Neuronal stem cell (in vitro differentiated cells): ENCODE data around the gene TEPSIN.

Source experiments
- DNase-seq: peaks from one replicate; pipeline ENCODE4 v3.0.0-alpha.2; 2013; ENCODE audit warnings: low spot score
- H2AFZ ChIP-seq: one replicate; pipeline ENCODE4 v1.6.1; 2013; ENCODE audit warnings: mild to moderate bottlenecking, low read length, inconsistent platforms
- H2AK5ac ChIP-seq: 2 replicates; pipeline ENCODE4 v1.6.1; 2013; ENCODE audit warnings: low read depth, mild to moderate bottlenecking, inconsistent platforms, low read length, moderate library complexity, mixed read lengths
- H2BK120ac ChIP-seq: 2 replicates; pipeline ENCODE4 v1.6.1; 2013; ENCODE audit warnings: low read depth, mild to moderate bottlenecking, inconsistent platforms, low read length, moderate library complexity, mixed read lengths
- H2BK12ac ChIP-seq: one replicate; pipeline ENCODE4 v1.6.1; 2013; ENCODE audit warnings: low read length, inconsistent platforms
- H2BK15ac ChIP-seq: 2 replicates; pipeline ENCODE4 v1.6.1; 2013; ENCODE audit warnings: mild to moderate bottlenecking, low read length, inconsistent platforms, mixed read lengths
- H2BK5ac ChIP-seq: one replicate; pipeline ENCODE4 v1.6.1; 2013; ENCODE audit warnings: inconsistent platforms, mild to moderate bottlenecking, low read length, moderate library complexity
- H3K14ac ChIP-seq: one replicate; pipeline ENCODE4 v1.6.1; 2013; ENCODE audit warnings: low read length, inconsistent platforms
- H3K18ac ChIP-seq: 2 replicates; pipeline ENCODE4 v1.6.1; 2013; ENCODE audit warnings: low read length, inconsistent platforms
- H3K23ac ChIP-seq: 2 replicates; pipeline ENCODE4 v1.6.1; 2013; ENCODE audit warnings: low read depth, mild to moderate bottlenecking, mixed read lengths, low read length, inconsistent platforms; ENCODE audit not compliant: poor library complexity
- H3K27ac ChIP-seq: replicated peaks from 3 replicates; pipeline ENCODE4 v1.5.1; 2013; ENCODE audit warnings: low read length, inconsistent platforms
- H3K27me3 ChIP-seq, 3 experiments: 2 replicates each; pipeline ENCODE4 v1.6.1; 2013; ENCODE audit warnings: low read length in 3 of 3, mild to moderate bottlenecking in 2 of 3, inconsistent platforms in 1 of 3, low read depth in 1 of 3, mixed read lengths in 1 of 3, moderate library complexity in 1 of 3; ENCODE audit not compliant: control insufficient read depth in 3 of 3, insufficient read depth in 3 of 3
- H3K36me3 ChIP-seq, 2 donors: replicated peaks in 1 of 2; 2 replicates each; pipeline ENCODE4 v1.6.1; 2013; ENCODE audit warnings: low read length in 2 of 2; ENCODE audit not compliant: control insufficient read depth in 2 of 2, insufficient read depth in 2 of 2
- H3K4ac ChIP-seq: 2 replicates; pipeline ENCODE4 v1.6.1; 2013; ENCODE audit warnings: inconsistent platforms, mild to moderate bottlenecking, low read length, moderate library complexity
- H3K4me1 ChIP-seq, 2 donors: 1 replicate in 1 of 2; 2 replicates in 1 of 2; pipeline ENCODE4 v1.6.1; 2013; ENCODE audit warnings: low read length in 2 of 2, low read depth in 1 of 2; ENCODE audit not compliant: control insufficient read depth in 2 of 2, insufficient read depth in 1 of 2
- H3K4me2 ChIP-seq: one replicate; pipeline ENCODE4 v1.6.1; 2013; ENCODE audit warnings: mild to moderate bottlenecking, low read length, inconsistent platforms; ENCODE audit not compliant: insufficient read depth, poor library complexity, severe bottlenecking
- H3K4me3 ChIP-seq, 2 donors: 2 replicates each; pipeline ENCODE4 v1.5.1; 2013; ENCODE audit warnings: low read length in 2 of 2, mild to moderate bottlenecking in 2 of 2, inconsistent platforms in 1 of 2, moderate library complexity in 1 of 2
- H3K79me1 ChIP-seq: one replicate; pipeline ENCODE4 v1.6.1; 2013; ENCODE audit warnings: low read depth, mild to moderate bottlenecking, inconsistent platforms, low read length, moderate library complexity
- H3K9ac ChIP-seq: one replicate; pipeline ENCODE4 v1.6.1; 2013; ENCODE audit warnings: mild to moderate bottlenecking, low read depth, low read length, inconsistent platforms; ENCODE audit not compliant: poor library complexity
- H3K9me3 ChIP-seq, 2 donors: replicated peaks in 1 of 2; 2 replicates each; pipeline versions ENCODE3 to v1.6.1; 2013; ENCODE audit warnings: low read length in 2 of 2, mild to moderate bottlenecking in 2 of 2, inconsistent platforms in 1 of 2, low read depth in 1 of 2, mixed read lengths in 1 of 2, moderate library complexity in 1 of 2; ENCODE audit not compliant: control insufficient read depth in 2 of 2, insufficient read depth in 1 of 2
- H4K8ac ChIP-seq: one replicate; pipeline ENCODE4 v1.6.1; 2013; ENCODE audit warnings: low read depth, mild to moderate bottlenecking, inconsistent platforms, low read length, moderate library complexity
- H4K91ac ChIP-seq: one replicate; pipeline ENCODE4 v1.6.1; 2013; ENCODE audit warnings: low read length, low read depth, mild to moderate bottlenecking, inconsistent platforms; ENCODE audit not compliant: poor library complexity
- WGBS, 2 donors: extraction: QIAGEN DNeasy Blood & Tissue Kit; methylation state at CpG; one replicate each; pipeline ENCODE4 v1.1.7; 2013; ENCODE audit warnings: missing lambda C conversion rate in 2 of 2, mixed read lengths in 1 of 2; ENCODE audit not compliant: insufficient read length in 2 of 2, insufficient replicate concordance in 1 of 2; ENCODE audit errors: extremely low coverage in 2 of 2; 5-methylcytosine and 5-hydroxymethylcytosine counted together

The TEPSIN gene

GRCh38 chr17:81254955-81255717 is 16.3 kb upstream of the TEPSIN start:
- H3K4me2 ChIP-seq, result no peak overlapping the region
- no peak overlapping the region for H4K91ac ChIP-seq
- H3K79me1 ChIP-seq, result peaks cover 9% of the 10 kb centered on the region
- peaks cover 2 to 21% of the 10 kb centered on the region in 2 donors for H3K4me1 ChIP-seq
- H4K8ac ChIP-seq, result no peak overlapping the region
- H3K18ac ChIP-seq, result peak overlapping the region; percentile 78
- H2AFZ ChIP-seq, result no peak overlapping the region
- H3K27me3 ChIP-seq, result no peaks in the 10 kb centered on the region
- WGBS, 2 donors, result no CpG with 5 or more reads among the region's 35 CpGs
- no peak overlapping the region for H2BK15ac ChIP-seq
- peak overlapping the region; percentile 6 for H2AK5ac ChIP-seq
- no peak overlapping the region for H2BK120ac ChIP-seq
- no peak overlapping the region for H3K23ac ChIP-seq
- no peak overlapping the region for H3K4me3 ChIP-seq
- H2BK5ac ChIP-seq, result no peak overlapping the region
- no peaks in the 10 kb centered on the region for H3K9me3 ChIP-seq
- peak overlapping the region; percentile 88 for H3K9ac ChIP-seq
- no peak for DNase-seq
- H3K36me3 ChIP-seq, result peaks cover 7 to 26% of the 10 kb centered on the region in 2 donors
- no peak overlapping the region for H3K4ac ChIP-seq
- H3K14ac ChIP-seq, result peak overlapping the region; percentile 39
- H3K27ac ChIP-seq, result no peak overlapping the region
- H2BK12ac ChIP-seq, result no peak overlapping the region

GRCh38 chr17:81253358-81254131 is 14.7 kb upstream of the TEPSIN start:
- Histone ChIP-seq H3K27ac (no peak overlapping the region), H3K4me3 (peak overlapping the region in 1 of 2 donors; percentile 49), H3K4me2 (no peak overlapping the region), H3K36me3 (peaks cover 4 to 19% of the 10 kb centered on the region in 2 donors), H3K4me1 (peaks cover 2 to 21% of the 10 kb centered on the region in 2 donors), H2BK12ac (no peak overlapping the region), H3K79me1 (peaks cover 12% of the 10 kb centered on the region), H4K91ac (no peak overlapping the region), H3K4ac (no peak overlapping the region), H2BK15ac (no peak overlapping the region), H2BK120ac (no peak overlapping the region), H4K8ac (peak overlapping the region; percentile 7), H3K27me3 (no peaks in the 10 kb centered on the region), H3K9me3 (no peaks in the 10 kb centered on the region), H2AFZ (no peak overlapping the region), H3K14ac (no peak overlapping the region), H3K9ac (peak overlapping the region; percentile 2), H3K23ac (peak overlapping the region; percentile 92), H2AK5ac (no peak overlapping the region), H3K18ac (no peak overlapping the region), H2BK5ac (no peak overlapping the region)
- WGBS, 2 donors, result 100% methylated on average over 4 to 10 of the region's 19 CpGs
- DNase-seq, result no peak

GRCh38 chr17:81252987-81253329 is 14.1 kb upstream of the TEPSIN start:
- no peak overlapping the region for H4K91ac ChIP-seq
- H3K9ac ChIP-seq, result peak overlapping the region; percentile 38
- H2AFZ ChIP-seq, result no peak overlapping the region
- no peak overlapping the region for H2BK15ac ChIP-seq
- H3K23ac ChIP-seq, result no peak overlapping the region
- no peak overlapping the region for H2BK12ac ChIP-seq
- no peak overlapping the region for H4K8ac ChIP-seq
- no peak overlapping the region for H3K4me2 ChIP-seq
- no peak overlapping the region for H3K14ac ChIP-seq
- no peak overlapping the region for H3K4ac ChIP-seq
- no peak overlapping the region for H2BK5ac ChIP-seq
- H3K18ac ChIP-seq, result peak overlapping the region; percentile 5
- H3K27ac ChIP-seq, result peak overlapping the region; percentile 13
- peaks cover 2 to 21% of the 10 kb centered on the region in 2 donors for H3K4me1 ChIP-seq
- H3K79me1 ChIP-seq, result peaks cover 12% of the 10 kb centered on the region
- H3K4me3 ChIP-seq, result no peak overlapping the region
- no peak overlapping the region for H2BK120ac ChIP-seq
- no peak overlapping the region for H2AK5ac ChIP-seq
- H3K36me3 ChIP-seq, result peaks cover 4 to 16% of the 10 kb centered on the region in 2 donors
- DNase-seq, result no peak
- H3K27me3 ChIP-seq, result no peaks in the 10 kb centered on the region
- no CpG with 5 or more reads among the region's 15 CpGs for WGBS, 2 donors
- no peaks in the 10 kb centered on the region for H3K9me3 ChIP-seq

- Histone ChIP-seq H3K4me2 (no peak overlapping the region), H2AK5ac (peak overlapping the region; percentile 61), H3K18ac (no peak overlapping the region), H3K27ac (no peak overlapping the region), H3K14ac (no peak overlapping the region), H2BK15ac (no peak overlapping the region), H3K23ac (no peak overlapping the region), H2BK5ac (no peak overlapping the region), H3K27me3 (no peaks in the 10 kb centered on the region), H3K9me3 (no peaks in the 10 kb centered on the region), H3K9ac (no peak overlapping the region), H4K8ac (no peak overlapping the region), H3K79me1 (peaks cover 12% of the 10 kb centered on the region), H3K4me1 (peaks cover 2 to 21% of the 10 kb centered on the region in 2 donors), H4K91ac (no peak overlapping the region), H3K4ac (no peak overlapping the region), H3K36me3 (peaks cover 4 to 16% of the 10 kb centered on the region in 2 donors), H2AFZ (no peak overlapping the region), H2BK120ac (no peak overlapping the region), H3K4me3 (no peak overlapping the region), H2BK12ac (no peak overlapping the region)
- WGBS, 2 donors, result no CpG with 5 or more reads among the region's 15 CpGs
- no peak for DNase-seq
Observed at GRCh38 chr17:81252326-81252986, 13.6 kb upstream of the TEPSIN start.
